GM12801 (cell line): ENCODE measurements around the gene OPALIN.

ENCODE experiments used
- TF ChIP-seq, protein P1 (sequence below): IDR thresholded peaks from one replicate; pipeline ENCODE4 v1.5.1; 2011; ENCODE audit warnings: control low read depth; ENCODE audit not compliant: insufficient read length; ENCODE audit errors: extremely low read depth

OPALIN gene

DNA sequence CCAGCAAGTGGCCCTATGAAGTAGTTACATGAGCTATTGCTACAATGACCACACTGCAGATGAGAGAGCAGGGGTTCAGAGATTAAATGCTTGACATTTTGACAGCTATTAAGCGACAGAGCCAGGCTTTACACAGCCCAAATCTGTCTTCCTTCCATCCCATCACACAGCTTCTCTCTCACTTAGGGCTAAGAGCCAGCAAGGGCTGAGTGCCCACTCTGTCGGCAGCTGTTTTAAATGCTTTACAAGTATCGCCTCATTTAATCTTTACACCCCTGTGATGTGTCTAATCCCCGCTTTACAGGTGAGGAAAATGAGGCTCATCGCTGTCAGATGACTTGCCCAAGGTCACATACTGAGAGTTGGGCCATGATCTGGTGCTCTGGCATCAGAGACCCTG is 15.2 kb upstream of the OPALIN start:
- TF ChIP-seq, protein P1, sequence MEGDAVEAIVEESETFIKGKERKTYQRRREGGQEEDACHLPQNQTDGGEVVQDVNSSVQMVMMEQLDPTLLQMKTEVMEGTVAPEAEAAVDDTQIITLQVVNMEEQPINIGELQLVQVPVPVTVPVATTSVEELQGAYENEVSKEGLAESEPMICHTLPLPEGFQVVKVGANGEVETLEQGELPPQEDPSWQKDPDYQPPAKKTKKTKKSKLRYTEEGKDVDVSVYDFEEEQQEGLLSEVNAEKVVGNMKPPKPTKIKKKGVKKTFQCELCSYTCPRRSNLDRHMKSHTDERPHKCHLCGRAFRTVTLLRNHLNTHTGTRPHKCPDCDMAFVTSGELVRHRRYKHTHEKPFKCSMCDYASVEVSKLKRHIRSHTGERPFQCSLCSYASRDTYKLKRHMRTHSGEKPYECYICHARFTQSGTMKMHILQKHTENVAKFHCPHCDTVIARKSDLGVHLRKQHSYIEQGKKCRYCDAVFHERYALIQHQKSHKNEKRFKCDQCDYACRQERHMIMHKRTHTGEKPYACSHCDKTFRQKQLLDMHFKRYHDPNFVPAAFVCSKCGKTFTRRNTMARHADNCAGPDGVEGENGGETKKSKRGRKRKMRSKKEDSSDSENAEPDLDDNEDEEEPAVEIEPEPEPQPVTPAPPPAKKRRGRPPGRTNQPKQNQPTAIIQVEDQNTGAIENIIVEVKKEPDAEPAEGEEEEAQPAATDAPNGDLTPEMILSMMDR = no peak

DNA sequence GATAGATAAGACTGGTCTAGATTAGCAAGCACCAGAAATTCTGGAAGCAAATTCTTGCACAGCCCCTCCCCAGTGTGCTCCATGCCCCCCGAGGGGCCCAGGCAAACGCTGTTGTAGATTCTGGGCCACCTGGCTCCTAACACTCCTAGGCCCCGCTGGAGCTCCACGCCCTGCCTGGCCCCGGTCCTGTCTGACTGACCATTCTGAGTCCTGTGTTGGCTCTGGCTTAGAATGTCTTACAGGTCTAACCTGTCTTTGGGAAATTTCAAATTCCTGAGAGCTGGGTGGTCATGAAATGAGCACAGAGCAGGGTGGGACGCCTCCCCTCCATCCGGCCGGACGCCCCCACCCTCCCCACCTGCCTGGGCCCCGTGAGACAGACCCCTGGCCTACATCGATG is 12.6 kb upstream of the OPALIN start:
- TF ChIP-seq, protein P1 = no peak

DNA sequence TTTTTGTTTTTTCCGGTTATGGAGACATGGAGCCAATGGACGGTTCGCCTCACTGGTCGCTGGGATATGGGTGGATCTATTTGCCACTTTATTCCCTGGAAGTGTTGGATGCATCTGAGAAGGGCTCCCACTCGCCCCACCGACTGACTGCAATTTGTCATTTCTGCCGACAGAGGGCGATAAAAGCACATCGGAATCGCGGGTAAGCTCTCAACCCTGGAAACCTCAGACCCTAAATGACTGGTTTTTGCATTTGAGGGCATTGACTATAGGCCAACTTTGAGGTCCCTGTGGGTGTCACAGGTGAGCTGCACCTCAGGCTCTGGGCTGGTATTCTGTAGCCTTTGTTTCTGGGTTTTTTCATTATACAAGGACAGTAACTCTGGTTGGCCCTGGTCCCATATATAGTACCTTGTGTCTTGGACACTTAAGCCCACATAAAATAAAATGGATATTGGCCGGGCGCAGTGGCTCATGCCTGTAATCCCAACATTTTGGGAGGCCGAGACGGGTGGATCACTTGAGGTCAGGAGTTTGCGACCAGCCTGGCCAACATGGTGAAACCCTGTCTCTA is 11.9 kb upstream of the OPALIN start:
- TF ChIP-seq, protein P1 = peak; percentile 53

DNA sequence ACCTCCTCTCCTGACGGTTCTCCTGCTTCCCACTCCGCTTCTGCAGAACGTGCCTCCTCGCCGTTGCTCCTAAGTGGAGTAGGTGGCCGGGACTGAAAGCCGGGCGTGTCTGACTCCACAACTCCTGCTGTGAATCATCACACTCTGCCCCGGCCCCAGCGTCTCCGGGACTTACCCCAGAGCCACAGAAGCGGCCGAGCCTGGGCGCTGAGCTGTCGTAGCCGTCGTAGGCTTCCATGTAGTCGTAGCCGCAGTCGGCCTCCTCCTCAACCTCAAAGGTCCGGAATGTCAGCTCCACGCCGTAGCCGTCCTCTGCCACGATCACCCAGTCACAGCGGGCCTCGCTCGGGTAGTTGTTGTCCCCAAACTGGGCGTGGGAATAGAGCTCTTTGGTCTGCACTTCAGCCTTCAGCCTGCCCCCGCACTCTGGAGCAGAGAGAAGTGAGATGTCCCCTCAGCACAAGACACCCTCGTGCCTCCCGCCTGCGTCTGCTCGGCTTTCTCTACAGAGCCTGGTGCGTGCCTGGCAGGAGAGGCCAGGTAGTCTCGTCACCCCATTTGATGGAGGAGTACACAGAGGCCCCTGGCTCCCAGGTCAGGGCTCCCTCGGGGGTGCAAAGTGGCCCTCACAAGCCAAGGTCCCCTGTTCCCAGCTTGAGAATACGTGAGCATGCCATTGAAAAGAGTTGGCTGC is 11.2 kb upstream of the OPALIN start:
- TF ChIP-seq, protein P1 = no peak

DNA sequence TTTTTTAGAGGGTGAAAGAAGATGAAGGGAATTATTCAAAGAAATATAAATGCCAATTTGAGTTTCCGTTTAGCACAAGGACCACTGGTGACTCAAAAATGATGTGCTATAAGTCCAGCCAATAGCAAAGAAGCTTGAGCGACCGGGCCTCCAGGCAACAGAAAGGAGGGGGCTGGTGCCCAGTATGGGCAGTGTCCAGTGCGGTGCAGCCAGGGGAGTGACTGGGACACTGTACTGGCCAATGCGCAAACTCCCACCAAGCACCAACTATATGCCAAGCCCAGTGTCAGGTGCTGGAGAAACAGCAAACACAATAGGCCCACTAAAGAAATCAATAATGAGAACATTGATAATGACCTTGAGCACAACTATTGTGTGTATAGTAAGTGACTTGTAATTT is 10.2 kb upstream of the OPALIN start:
- TF ChIP-seq, protein P1 = no peak

DNA sequence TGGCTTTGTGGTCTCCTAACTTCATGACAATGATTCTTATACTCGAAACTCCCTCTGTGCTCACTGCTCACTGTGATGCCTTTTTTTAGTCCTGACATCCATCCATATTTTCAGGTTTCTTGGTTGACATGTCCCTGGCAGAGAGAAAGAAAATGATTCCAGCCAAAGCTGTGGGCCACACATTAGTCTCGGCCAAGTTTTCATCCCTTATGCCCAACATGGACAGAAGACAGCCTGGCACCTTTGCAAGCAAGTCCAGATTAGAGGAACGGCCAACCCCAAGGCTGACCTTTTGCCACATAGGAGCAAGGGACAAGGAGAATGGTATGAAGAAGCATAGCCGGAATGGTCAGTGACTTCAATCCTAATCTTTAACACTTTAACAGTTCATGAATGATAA is 8.7 kb upstream of the OPALIN start:
- TF ChIP-seq, protein P1 = no peak

DNA sequence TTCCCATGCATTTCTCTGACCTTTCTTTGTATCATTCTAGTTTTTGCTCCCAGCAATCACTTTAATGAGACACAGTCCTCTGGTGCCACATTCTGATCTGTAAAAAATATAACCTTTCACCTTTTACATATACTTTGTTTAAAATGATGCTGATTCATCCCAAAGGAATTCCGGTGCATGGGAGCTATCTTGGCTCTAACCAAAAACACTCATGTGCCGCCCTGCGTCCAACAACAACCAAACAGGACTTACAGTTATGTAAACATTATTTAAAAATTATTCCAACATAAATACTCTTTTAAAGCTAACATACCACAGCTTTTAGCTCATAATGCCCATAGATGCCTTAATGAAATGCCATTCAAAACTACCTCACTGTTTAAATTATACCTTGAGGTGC is 7.7 kb upstream of the OPALIN start:
- TF ChIP-seq, protein P1 = no peak
